Transverse colon (tissue), 4 donors: Measurements from ENCODE around the gene APOL1. TPM values are rescaled to one million over a fixed set of nuclear protein-coding genes. Genes with fewer than 3 reads are reported as not detected.
"Not testable (repeated sequence)": the region's sequence is repeated elsewhere in the genome, so short reads cannot be mapped to it uniquely, and the experiment has no call there.

Experiments
- DNase-seq: peaks from one replicate; pipeline ENCODE4 v3.0.0-alpha.2; 2019
- H3K27ac ChIP-seq, 4 donors: fragments of 200-600 bp; sonication (generic); 2 replicates each; pipeline ENCODE4 v1.5.1; 2016 to 2018; ENCODE audit warnings: inconsistent platforms in 4 of 4
- H3K27me3 ChIP-seq: fragments of 200-600 bp; sonication (generic); 2 replicates; pipeline ENCODE4 v1.5.1; 2017; ENCODE audit warnings: inconsistent platforms
- H3K36me3 ChIP-seq, 4 donors: fragments of 200-600 bp; sonication (generic); 2 replicates each; pipeline ENCODE4 v1.5.1; 2017 to 2019; ENCODE audit warnings: inconsistent platforms in 4 of 4
- H3K4me1 ChIP-seq, 4 donors: fragments of 200-600 bp; sonication (generic); 2 replicates each; pipeline ENCODE4 v1.5.1; 2017 to 2020; ENCODE audit warnings: inconsistent platforms in 4 of 4
- H3K4me3 ChIP-seq, 4 donors: fragments of 200-600 bp; sonication (generic); 1 replicate in 1 of 4; 2 replicates in 3 of 4; pipeline versions ENCODE4 v1.5.1 to v1.6.1; 2017 to 2019; ENCODE audit warnings: inconsistent platforms in 4 of 4
- H3K9me3 ChIP-seq, 2 donors: fragments of 200-600 bp; sonication (generic); 2 replicates each; pipeline ENCODE4 v1.5.1; 2017 to 2019; ENCODE audit warnings: inconsistent platforms in 2 of 2
- EP300 ChIP-seq: sonication (generic); formaldehyde crosslinking; IDR thresholded peaks from one replicate; pipeline ENCODE4 v1.6.1; 2017; ENCODE audit warnings: antibody characterized with exemption, low read depth
- POLR2A ChIP-seq: fragments of 450-650 bp; IDR thresholded peaks from one replicate; pipeline ENCODE4 v1.6.1; 2016; ENCODE audit warnings: antibody characterized with exemption, mild to moderate bottlenecking, moderate library complexity
- POLR2AphosphoS5 ChIP-seq, 3 donors: sonication (generic); formaldehyde crosslinking; IDR thresholded peaks; one replicate each; pipeline ENCODE4 v1.6.1; 2016; ENCODE audit warnings: antibody characterized with exemption in 3 of 3
- WGBS, 2 donors: methylation state at CpG; one replicate each; pipeline ENCODE4 v1.1.5; 2018; ENCODE audit warnings: low coverage in 1 of 2; 5-methylcytosine and 5-hydroxymethylcytosine counted together
- in situ Hi-C, 4 donors: fragments of 200-750 bp; cut with MboI; loops; one replicate each; pipeline versions ENCODE4 v1.15.0 to v1.15.1; 2017; ENCODE audit warnings: low sequenced_read_pairs in 3 of 4, low pct_ligation_motif_present in 1 of 4, low pct_unique_long_range_greater_than_20kb in 1 of 4
- intact Hi-C: fragments of 100-400 bp; cut with DNase I; formaldehyde crosslinking; loops from one replicate; pipeline ENCODE4 v1.15.1; 2023; ENCODE audit warnings: low total_unique reads
- total RNA-seq, 4 donors: library from RNA; depleted of rRNA; stranded (reverse); fragments of >200 nt; gene quantifications; one replicate each; pipeline ENCODE4 v1.1.0, GENCODE V29; 2016
- TF ChIP-seq, protein P1 (sequence below), 5 experiments: fragments of 200-600 bp in 3 of 5; fragments of 450-650 bp in 2 of 5; sonication (generic) in 3 of 5; IDR thresholded peaks; 1 replicate in 2 of 5; 2 replicates in 3 of 5; pipeline ENCODE4 v1.5.1; 2016 to 2017; ENCODE audit warnings: antibody characterized with exemption in 5 of 5, inconsistent platforms in 3 of 5, mild to moderate bottlenecking in 2 of 5, moderate library complexity in 1 of 5

Gene APOL1, protein sequence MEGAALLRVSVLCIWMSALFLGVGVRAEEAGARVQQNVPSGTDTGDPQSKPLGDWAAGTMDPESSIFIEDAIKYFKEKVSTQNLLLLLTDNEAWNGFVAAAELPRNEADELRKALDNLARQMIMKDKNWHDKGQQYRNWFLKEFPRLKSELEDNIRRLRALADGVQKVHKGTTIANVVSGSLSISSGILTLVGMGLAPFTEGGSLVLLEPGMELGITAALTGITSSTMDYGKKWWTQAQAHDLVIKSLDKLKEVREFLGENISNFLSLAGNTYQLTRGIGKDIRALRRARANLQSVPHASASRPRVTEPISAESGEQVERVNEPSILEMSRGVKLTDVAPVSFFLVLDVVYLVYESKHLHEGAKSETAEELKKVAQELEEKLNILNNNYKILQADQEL
- total RNA-seq = 10 to 100 TPM in 3 of 4 donors, 1 to 10 TPM in 1; 2.2 to 19.5 (median 14.7) TPM

DNA sequence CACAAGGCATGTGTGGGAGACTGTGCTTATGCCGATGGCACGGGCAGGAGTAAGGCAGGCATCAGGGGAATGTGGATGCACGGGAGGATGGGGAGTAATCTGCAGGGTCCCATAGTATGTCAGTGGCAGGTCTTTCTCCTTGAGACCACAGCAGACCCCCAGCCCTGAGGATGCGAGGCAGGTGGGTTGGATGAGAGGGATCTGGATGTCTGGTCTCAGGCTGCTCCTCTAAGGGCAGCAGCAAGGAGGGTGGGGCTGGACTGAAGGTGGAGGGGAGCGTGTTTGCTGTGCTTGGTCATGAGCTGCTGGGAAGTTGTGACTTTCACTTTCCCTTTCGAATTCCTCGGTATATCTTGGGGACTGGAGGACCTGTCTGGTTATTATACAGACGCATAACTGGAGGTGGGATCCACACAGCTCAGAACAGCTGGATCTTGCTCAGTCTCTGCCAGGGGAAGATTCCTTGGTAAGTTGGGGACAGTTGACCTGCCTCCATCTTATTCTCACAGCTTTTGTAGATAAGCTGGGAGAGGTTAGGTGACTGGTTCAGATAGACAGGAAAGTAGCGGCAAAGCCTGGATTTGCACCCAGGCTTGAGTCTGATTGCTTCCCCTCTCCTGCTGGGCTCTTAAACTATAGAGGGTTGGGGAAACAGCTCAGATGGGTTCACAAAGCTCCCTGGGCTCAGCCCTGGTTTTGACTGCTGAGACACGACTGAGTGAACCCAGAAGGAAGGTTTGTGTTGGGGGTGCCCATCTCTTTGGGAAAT, at the start of gene APOL1:
Gene APOL1 (plus strand): TSS at position 380 of the 769 bp plus-strand sequence. CDS start 1,823 bp downstream, outside the sequence.
- Histone ChIP-seq H3K9me3 (no peaks in the 10 kb centered on the region), H3K4me3 (peak within 1 kb of the TSS; percentile 26 to 50 (median 36)), H3K27ac (peak within 1 kb of the TSS; percentile 78 to 84 (median 80)), H3K27me3 (no peaks in the 10 kb centered on the region), H3K4me1 (peaks cover 11 to 35% (median 28%) of the 10 kb centered on the region in 4 donors), H3K36me3 (no peaks in the 10 kb centered on the region)
- WGBS, 2 donors = 24 to 50% methylated on average over 1 to 10 of the region's 10 CpGs
- intact Hi-C loops = no loop called here
- DNase-seq = peak; percentile 71
- in situ Hi-C loops = no loop called here
- peak; percentile 58 for TF ChIP-seq POLR2A
- TF ChIP-seq, protein P1, sequence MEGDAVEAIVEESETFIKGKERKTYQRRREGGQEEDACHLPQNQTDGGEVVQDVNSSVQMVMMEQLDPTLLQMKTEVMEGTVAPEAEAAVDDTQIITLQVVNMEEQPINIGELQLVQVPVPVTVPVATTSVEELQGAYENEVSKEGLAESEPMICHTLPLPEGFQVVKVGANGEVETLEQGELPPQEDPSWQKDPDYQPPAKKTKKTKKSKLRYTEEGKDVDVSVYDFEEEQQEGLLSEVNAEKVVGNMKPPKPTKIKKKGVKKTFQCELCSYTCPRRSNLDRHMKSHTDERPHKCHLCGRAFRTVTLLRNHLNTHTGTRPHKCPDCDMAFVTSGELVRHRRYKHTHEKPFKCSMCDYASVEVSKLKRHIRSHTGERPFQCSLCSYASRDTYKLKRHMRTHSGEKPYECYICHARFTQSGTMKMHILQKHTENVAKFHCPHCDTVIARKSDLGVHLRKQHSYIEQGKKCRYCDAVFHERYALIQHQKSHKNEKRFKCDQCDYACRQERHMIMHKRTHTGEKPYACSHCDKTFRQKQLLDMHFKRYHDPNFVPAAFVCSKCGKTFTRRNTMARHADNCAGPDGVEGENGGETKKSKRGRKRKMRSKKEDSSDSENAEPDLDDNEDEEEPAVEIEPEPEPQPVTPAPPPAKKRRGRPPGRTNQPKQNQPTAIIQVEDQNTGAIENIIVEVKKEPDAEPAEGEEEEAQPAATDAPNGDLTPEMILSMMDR (IDR thresholded peaks at IDR 0.05) = no peak
- peak; percentile 73 to 79 (median 73) for TF ChIP-seq POLR2AphosphoS5 (IDR thresholded peaks at IDR 0.05)
- TF ChIP-seq EP300 = no peak

DNA sequence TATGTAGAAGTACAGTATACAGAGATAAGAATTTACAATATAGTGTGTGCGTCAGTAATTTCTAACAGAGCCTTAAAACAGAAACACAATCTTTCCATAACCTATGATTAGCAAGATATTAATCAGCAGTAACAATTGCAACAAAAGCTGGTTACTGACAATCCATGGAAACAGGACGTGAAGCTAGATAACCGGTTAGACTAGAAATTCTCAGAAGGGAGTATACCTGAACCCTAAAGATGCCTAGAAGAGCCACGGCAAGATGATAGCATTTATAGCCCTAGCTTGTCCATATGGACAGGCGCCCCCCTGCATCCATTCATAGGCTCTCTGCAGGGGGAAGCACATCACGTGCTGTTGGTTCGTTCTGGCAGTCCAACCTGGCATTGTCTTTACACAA, 49.5 kb upstream of the APOL1 start:
- H3K9me3 ChIP-seq, H3K36me3 ChIP-seq, in situ Hi-C loops, H3K4me3 ChIP-seq, H3K27me3 ChIP-seq, H3K27ac ChIP-seq, DNase-seq: not testable (repeated sequence)
- intact Hi-C loops = loop anchor here (5.0 kb wide), 1 partner anchor 239 kb away; no protein-coding TSS in a partner anchor
- 58 to 61% methylated on average over 3 to 7 of the region's 7 CpGs for WGBS, 2 donors
- peaks cover 0 to 12% (median 6%) of the 10 kb centered on the region in 4 donors for H3K4me1 ChIP-seq

DNA sequence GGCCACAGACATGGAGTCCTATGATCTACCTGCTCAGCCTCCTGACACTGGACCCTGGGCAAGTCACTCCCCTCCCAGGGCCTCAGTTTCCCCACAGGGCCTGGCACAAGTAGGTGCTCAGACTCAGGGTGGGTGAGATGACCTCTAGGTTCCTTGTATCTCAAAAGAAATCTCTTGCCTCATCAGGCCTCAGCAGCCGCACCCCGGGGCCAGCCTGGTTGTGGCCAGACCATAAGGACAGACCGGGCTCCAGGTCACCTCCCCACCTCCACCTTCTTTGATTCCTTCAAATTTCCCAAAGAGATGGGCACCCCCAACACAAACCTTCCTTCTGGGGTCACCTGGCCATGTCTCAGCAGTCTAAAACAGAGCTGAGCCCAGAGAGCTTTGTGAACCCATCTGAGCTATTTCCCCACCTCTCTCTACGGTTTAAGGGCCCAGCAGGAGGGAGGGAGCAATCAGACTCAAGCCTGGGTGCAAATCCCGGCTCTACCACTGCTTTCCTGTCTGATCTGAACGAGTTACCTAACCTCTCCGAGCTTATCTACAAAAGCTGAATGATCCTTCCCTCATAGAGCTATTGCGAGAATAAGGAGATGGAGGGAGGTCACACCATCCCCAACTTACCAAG, 48.8 kb upstream of the APOL1 start:
- no peak overlapping the region for H3K4me3 ChIP-seq
- WGBS, 2 donors = 34% methylated on average over 6 of the region's 8 CpGs; no CpG with 5 or more reads in 1 of the 2 donors
- in situ Hi-C loops (no loop called here), intact Hi-C loops (loop anchor here (5.0 kb wide), 1 partner anchor 238 kb away; no protein-coding TSS in a partner anchor)
- TF ChIP-seq POLR2AphosphoS5 (IDR thresholded peaks at IDR 0.05) (no peak), EP300 (no peak), POLR2A (no peak)
- TF ChIP-seq, protein P1 (IDR thresholded peaks at IDR 0.05) = no peak
- no peak for DNase-seq
- H3K27ac ChIP-seq = no peak overlapping the region
- H3K4me1 ChIP-seq = peaks cover 0 to 12% (median 6%) of the 10 kb centered on the region in 4 donors
- no peaks in the 10 kb centered on the region for H3K27me3 ChIP-seq
- H3K9me3 ChIP-seq = no peaks in the 10 kb centered on the region
- no peaks in the 10 kb centered on the region for H3K36me3 ChIP-seq

DNA sequence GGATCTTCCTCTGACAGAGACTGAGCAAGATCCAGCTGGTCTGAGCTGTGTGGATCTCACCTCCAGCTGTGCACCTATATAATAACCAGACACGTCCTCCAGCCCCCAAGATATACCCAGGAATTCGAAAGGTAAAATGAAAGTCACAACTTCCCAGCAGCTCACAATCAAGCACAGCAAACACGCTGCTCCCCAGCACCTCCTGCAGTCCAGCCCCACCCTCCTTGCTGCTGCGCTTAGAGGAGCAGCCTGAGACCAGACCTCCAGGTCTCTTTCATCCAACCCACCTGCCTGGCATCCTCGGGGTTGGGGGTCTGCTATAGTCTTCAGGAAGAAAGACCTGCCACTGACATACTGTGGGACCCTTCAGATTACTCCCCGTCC, 48.3 kb upstream of the APOL1 start:
- H3K4me1 ChIP-seq = peaks cover 0 to 12% (median 6%) of the 10 kb centered on the region in 4 donors
- no peak overlapping the region for H3K27ac ChIP-seq
- TF ChIP-seq EP300 (no peak), POLR2AphosphoS5 (IDR thresholded peaks at IDR 0.05) (no peak), POLR2A (no peak)
- TF ChIP-seq, protein P1 (IDR thresholded peaks at IDR 0.05) = no peak
- in situ Hi-C loops = no loop called here
- peak; percentile 53 for DNase-seq
- intact Hi-C loops = loop anchor here (5.0 kb wide), 1 partner anchor 238 kb away; no protein-coding TSS in a partner anchor
- no peaks in the 10 kb centered on the region for H3K36me3 ChIP-seq
- no peak overlapping the region for H3K4me3 ChIP-seq
- WGBS, 2 donors = 41% methylated on average over 6 of the region's 6 CpGs; no CpG with 5 or more reads in 1 of the 2 donors
- no peaks in the 10 kb centered on the region for H3K9me3 ChIP-seq
- no peaks in the 10 kb centered on the region for H3K27me3 ChIP-seq

DNA sequence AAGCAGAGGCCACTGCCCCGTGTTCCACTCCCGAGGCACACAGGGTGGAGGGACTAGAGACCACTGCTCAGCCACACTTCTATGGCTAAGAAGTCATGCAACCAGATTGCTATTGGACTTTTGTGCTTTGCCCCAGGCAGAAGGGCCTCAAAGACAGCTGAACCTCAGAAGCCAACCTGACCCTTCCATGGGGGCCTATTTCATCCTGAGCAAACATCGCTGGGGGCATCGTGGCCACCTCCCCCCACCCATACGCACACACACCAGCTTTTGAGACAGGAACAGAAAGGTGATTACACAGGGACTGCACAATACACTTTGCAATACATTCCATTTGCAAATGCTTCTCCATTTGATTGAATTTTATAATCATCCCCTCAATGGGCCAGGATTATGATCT, 47.4 kb upstream of the APOL1 start:
- H3K4me1 ChIP-seq = peaks cover 0 to 13% (median 6%) of the 10 kb centered on the region in 4 donors
- H3K36me3 ChIP-seq, DNase-seq, intact Hi-C loops, H3K27ac ChIP-seq, H3K9me3 ChIP-seq, H3K4me3 ChIP-seq, in situ Hi-C loops, H3K27me3 ChIP-seq: not testable (repeated sequence)
- WGBS, 2 donors = 66% methylated on average over 5 of the region's 5 CpGs; no CpG with 5 or more reads in 1 of the 2 donors
